GM18867 (cell line): ENCODE results near the gene PTPN12.
"Not testable (repeated sequence)": the region's sequence is repeated elsewhere in the genome, so short reads cannot be mapped to it uniquely, and the experiment has no call there.

Experiments
- ATAC-seq: cut with Tn5 transposase; IDR thresholded peaks from one replicate; pipeline ENCODE4 v1.9.1; 2021; ENCODE audit warnings: mild to moderate bottlenecking, moderate library complexity; ENCODE audit not compliant: unreplicated experiment

Gene PTPN12

DNA sequence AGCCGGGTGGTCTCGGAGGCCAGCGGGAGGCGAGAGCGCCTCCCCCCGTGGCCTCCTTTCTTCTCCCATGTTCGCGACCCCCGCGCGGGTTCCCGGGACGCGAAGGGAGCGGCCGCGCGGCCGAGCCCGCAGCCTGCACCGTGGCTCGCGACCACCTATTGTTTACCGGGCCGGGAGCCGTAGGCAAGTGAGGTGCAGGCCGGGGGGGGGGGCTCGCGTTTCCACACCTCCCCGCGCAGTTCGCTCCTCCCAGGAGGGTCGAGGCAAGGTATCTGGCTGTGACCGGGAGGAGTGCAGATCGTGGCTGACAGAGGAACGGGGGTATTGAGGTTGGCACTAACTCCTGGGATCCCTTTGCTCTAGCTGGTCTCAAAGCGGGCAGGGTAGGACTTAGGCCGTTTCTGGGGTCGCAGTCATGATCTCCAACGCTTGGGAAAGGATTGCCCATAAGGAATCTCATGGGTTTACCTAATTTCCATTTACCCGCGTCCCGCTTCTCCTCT, 734 bp downstream of the PTPN12 start:
- peak; percentile 6 for ATAC-seq

DNA sequence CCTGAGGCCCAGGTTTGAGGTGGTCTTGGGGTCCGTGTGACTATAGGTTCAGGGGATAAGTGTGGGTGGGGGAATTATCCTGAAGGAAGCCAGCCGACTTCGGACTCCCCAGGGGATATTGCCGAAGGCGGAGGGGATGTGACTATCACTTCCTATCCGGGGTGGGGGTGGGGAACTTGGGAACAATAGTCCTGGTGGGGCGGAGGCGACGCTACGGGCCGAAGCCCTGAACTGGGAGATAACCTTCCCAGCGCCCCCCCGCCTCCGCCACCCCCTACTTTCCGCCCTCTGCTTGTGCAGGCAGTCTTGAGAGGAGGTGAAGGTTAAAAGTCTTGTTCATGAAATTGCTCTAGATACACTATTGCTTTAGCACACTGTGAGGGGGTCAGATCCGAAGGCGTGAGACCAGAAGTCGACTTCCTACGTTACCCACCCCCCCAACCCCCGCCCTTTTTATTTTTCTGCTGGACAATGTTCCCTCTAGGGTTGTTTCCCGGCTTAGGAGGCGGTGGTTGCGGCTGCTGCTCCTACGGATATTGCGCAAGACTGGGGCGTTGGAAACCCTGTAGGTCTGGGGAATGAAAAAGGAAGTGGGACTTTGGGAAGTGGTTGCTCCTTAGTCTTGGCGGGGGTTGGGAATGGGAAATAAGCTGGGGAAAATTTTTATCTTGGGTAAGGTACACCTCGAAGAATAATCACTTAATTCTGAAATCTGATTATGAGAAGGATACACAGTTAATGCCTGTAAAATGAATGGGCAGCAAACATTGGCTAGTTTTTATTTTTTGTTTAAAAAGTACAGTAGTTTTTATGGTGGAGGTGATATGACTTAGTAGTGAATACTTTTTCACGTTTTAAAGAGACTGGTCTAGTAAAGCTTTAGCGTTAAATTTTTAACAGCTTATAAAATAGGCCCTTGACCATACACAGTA, 1.5 kb downstream of the PTPN12 start:
- ATAC-seq: no peak

DNA sequence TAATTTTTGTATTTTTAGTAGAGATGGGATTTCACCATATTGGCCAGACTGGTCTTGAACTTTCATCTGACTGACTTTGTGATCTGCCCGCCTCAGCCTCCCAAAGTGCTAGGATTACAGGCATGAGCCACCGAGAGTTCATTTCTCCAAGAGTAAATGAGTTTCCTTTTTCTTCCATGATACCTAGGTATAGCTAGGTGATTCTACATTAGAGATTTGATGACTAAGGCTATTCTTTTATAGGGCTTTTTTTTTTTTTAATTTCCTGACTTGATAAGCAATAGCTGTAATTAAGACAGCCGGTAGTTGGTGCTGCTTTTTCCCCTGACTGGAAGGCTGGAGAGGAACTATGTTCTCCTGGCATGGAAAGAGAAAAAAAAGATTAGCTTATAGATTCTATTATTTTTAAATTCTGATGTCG, 3.3 kb downstream of the PTPN12 start:
- no peak for ATAC-seq

DNA sequence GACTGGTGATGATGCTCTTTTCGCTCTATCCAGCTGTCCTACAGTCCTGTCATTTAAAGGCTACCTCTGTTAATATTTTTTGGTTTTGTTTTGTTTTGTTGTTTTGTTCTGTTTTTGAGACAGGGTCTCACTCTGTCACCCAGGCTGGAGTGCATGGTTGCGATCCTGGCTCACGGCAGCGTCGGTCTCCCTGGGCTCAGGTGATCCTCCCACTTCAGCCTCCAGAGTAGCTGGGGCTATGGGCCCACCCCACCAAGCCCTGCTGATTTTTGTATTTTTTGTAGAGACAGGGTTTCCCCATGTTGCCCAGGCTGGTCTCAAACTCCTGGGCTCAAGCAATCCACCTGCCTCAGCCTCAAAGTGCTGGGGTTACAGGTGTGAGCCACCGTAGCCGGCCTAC, 3.9 kb downstream of the PTPN12 start:
- not testable (repeated sequence) for ATAC-seq

DNA sequence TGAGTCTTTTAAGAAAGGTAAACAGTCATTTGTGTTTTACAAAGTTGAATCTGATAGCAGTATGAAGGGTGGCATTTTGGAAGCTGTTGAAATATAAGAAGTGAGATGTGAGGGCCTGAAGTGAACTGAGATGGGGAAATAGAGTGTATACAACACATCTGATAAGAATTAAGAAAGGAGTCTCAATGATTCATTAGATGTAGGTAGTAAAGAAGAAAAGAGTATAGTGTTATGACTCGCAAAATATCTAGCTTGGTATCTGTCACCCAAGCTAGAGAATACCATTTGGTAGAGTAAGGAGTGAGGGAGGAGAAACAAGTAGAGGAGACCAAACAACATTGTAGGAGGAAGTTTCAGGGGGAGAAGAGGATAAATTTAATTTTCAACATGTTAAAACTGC, 5.3 kb downstream of the PTPN12 start:
- ATAC-seq: no peak

DNA sequence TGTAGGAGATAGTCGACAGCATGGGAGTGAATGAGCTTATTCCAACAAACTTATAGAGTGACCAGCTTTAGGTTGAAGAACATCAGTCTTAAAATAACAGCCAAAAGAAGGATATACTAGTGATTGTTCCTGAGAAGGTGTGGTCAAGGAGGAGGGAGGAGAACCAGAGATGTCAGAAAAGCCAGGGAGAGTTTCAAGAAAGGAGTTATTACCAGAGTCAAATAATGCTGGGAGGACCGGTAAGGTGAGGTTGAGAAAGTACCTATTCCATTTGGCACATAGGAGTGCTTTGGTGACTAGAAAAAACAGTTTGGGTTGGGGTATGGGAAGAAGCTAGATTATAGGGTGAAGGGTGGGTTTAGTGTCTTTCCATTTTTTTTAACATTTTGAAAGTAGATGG, 5.8 kb downstream of the PTPN12 start:
- ATAC-seq: no peak

DNA sequence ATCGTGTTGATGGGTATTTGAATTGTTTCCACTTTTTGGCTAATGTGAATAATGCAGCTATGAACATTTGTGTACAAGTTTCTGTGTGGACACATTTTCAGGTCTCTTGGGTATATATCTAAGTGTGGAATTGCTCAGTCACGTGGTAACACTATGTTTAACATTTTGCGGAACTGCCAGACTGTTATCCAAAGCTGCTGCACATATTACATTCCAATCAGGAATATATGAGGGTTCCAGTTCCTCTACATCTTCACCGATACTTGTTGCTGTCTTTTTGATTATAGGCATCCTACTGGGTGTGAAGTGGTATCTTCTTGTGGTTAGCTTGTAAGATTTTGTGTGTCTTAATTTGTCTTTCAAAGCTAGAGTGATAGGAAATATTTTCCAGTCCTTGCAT, 6.8 kb downstream of the PTPN12 start:
- no peak for ATAC-seq

DNA sequence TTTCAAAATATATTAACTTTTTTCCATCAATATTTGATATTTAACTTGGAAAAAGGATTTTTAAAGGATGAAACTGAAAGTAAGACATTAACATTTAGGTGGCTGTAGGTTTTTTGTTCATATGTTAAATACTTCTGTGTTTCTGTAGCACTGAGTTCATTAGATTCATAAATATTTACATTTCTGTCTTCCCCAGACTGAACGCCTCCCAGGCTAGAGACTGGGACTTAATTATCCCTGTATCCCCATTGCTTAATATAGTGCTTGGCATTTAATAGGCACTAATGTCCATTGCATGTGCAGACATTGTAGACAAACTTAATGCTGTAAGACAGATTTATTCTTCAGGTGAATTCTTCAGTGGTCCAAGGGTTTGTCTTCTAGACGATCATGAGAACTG, 7.4 kb downstream of the PTPN12 start:
- ATAC-seq: no peak

DNA sequence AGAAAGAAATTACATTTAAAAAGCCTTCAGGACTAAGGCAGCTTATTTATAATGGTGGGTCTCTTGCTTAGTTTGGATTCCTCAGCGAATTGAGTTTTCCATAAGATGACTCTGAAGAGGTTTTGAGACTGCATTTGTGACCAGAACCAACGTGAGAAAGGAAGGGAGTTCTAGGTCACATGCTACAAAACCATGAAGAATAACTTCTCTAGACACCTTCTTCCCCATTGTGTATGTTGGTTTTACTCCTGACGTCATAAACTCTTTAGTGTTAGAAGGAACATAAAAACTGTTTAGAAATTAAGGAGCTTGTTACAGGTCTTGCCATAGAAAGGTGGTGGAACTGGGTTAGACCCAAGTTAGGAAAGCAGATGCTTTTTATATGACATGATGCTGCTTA, 11.1 kb downstream of the PTPN12 start:
- ATAC-seq: no peak

DNA sequence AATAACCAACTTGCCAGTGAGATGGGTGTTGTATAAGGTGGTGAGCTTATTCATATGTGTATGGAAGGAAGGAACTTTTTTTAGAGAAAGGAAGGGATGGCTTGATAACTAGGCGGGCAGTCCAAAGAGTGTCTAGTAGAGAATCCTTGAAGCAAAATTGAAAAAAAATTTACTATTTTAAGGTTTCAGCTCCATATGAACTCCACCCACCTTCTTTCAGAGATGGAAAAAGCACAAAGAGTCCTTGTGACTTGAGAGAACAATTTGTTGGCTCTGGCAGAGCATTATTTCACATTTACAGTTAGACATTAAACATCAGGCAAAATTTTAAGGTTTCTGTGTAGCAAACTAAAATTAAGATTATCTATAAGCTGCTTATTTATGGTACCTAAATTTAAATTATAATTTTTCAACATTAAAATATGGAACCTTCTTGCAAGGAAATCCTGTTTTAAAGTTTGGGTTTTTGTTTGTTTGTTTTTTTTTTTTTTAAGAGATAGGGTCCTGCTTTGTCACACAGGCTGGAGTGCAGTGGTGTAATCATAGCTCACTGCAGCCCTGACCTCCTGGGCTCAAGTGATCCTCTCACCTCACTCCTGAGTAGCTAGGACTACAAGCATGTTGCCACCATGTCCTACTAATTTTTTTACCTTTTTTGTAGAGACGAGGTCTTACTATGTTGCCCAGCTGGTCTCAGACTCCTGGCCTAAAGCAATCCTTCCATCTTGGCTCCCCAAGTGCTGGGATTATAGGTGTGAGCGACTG, 12.2 kb downstream of the PTPN12 start:
- no peak for ATAC-seq

DNA sequence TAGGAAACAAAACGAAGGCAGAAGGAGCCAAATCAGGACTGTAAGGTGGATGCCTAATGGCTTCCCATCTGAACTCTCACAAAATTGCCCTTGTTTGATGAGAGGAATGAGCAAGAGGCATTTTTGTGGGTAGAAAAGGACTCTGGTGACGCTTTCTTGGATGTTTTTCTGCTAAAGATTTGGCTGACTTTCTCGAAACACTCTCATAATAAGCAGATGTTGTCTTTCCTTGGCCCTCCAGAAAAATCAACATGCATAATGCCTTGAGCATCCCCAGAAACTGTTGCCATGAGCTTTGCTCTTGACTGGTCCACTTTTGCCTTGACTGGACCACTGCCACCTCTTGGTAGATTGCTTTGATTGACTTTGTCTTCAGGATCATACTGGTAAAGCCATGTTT, 13.5 kb downstream of the PTPN12 start:
- no peak for ATAC-seq

DNA sequence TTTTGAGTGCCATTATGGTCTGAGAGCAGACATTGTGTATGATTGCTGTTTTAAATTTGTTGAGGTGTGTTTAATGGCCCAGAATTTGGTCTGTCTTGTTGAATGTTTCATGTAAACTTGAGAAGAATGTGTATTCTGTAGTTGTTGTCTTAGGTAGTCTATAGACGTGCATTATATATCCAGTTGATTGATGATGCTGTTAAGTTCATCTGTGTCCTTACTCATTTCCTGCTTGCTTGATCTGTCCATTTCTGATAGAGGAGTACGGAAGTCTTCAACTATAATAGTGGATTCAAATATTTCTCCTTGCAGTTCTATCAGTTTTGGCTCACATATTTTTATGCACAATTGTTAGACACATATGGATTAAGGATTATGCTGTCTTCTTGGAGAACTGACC, 16.0 kb downstream of the PTPN12 start:
- ATAC-seq: no peak

DNA sequence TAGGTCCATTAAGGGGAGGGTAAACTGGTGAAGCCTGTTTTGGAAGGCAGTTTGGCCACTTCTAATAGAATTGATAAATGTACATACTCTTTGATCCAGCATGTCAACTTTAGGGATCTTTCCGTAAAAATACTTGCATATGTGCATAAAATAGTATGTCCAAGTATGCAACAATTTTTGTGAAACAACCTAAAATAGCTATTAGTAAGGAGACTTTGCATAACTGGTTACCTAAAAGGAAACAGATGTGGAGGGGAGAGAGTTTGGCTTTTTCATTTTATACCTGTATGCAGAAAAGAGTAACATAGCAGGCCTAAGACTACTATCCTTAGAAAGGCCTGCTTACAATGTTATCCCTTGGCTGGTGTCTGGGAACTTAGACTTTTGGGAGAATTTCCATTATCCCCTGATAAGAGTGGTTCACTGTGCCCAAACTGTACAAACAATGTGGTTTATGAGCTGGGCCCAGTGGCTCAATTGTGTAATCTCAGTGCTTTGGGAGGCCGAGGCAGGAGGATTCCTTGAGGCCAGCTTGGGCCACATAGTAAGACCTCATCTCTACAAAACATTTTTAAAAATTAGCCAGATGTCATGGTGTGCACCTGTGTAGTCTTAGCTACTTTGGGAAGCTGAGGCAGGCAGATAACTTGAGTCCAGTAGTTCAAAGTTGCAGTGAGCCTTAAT, 21.3 kb downstream of the PTPN12 start:
- no peak for ATAC-seq

DNA sequence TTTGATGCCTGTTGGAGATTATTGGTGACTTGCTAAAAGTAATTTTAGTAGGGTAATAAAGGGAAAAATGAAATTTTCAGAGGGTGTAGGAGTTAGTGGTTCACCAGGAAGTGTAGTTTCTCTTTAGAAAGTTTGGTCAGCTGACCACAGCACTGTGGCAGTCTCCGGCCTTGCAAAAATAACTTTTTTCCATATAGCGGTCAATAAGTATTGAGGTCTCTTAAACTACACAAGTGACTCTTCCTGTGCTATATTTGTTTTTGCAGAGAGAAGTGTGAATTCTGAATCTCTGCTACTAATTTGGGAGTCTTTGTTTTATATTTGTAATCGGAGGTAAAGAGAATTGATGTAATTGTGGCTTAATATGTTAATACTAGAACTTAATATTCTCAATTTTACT, 24.3 kb downstream of the PTPN12 start:
- ATAC-seq: peak; percentile 89

DNA sequence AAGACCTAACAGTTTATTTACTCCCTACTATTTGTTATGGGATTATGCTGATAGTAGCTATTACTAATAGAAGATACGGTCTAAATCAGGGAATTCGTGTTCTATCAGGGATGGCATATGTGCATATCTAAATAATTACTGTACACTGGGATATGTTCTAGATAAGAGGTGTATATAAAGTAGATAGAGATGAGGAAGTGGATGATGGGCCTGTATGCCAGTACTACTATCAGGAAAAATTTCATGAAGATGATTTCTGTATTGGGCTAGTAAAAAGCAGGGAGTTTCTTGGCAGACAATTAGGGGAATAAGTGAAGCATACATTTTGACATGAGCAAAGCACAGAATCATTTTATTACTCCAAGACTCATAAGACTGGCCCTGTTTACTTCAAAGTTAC, 26.2 kb downstream of the PTPN12 start:
- no peak for ATAC-seq

DNA sequence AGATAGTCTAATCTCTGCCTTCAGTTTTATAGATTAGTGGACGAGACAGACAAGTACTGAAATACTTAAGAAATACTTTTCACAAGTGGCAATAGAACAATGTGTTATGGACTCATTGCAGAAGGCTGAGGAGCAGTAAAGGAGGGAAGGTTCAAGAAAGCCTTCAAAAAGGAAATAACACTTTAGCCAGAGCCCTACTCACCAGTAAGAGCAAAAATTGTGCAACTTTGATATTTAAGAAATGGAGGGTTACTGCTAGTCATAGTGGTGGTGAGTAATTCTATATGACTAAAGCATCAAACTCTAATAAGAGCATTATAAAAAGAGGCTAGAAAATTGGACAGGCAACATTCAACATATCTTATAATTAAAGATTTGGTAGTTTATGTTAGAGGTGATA, 28.8 kb downstream of the PTPN12 start:
- no peak for ATAC-seq

DNA sequence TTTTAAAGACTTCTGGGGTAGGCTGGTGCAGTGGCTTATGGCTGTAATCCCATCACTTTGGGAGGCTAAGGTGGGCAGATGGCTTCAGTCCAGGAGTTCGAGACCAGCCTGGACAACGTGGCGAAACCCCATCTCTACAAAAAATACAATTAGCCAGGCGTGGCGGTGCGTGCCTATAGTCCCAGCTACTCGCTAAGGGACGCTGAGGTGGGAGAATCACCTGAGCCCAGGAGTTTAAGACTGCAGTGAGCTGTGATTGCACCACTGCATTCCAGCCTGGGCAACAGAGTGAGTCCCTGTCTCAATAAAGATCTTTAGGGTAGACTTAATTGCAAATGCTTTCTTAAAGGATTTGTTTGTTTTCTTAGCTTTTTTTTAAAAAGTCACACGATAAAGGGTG, 29.3 kb downstream of the PTPN12 start:
- ATAC-seq: no peak

DNA sequence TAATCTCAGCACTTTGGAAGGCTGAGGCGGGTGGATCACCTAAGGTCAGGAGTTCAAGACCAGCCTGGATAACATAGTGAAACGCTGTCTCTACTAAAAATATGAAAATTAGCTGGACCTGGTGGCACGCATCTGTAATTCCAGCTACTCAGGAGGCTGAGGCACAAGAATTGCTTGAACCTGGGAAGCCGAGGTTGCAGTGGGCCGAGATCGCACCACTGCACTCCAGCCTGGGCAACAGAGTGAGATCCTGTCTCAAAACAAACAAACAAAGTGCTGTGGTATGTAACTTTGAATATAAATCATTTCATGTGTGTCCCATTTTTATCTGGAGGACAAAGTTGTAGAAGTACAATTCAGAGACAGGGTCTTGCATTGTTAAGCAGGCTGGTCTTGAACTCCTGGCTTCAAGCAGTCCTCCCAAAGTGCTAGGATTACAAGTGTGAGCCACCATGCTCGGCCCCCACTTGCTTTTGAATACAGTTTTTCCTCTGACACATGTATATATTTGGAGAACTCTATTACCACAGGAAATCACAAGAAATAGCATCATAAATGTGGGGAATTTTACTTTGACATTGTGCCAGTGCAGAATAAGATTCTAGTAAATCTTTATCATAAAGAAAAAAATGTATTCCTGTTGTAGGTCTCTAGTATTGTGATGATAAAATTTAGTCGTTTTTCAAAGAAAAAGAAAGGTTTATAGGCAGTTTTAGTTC, 32.6 kb downstream of the PTPN12 start:
- no peak for ATAC-seq

DNA sequence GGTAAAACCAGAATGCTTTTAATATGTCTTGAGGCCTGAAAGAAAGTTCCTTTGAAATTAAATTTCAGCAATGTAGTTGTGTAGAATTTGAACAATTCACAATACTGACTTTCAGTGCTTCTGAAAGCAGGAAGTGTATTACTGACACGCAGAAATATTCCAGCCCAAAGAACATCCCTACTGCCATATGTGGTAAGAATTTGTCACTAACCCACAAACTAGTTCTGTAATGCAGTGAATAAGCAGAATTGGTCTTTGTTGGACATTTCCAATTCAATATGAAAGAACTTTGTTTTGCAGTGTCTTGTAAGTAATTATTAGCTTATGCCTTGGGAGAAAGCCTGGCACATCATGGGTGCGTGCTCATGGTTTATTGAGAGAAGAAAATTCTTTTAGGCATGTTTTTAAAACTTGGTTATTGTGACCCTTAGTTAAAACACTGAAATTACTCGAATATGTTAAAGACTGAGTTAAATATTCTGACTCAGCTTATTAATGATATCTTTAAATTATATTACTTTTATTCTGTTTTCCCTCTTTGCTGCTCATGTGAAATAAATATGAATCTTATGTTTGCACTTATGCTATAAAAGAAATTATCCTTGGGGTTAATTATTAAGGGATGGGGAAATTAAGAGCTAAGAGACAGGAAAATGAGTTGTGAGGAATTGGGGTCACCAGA, 33.4 kb downstream of the PTPN12 start:
- no peak for ATAC-seq

DNA sequence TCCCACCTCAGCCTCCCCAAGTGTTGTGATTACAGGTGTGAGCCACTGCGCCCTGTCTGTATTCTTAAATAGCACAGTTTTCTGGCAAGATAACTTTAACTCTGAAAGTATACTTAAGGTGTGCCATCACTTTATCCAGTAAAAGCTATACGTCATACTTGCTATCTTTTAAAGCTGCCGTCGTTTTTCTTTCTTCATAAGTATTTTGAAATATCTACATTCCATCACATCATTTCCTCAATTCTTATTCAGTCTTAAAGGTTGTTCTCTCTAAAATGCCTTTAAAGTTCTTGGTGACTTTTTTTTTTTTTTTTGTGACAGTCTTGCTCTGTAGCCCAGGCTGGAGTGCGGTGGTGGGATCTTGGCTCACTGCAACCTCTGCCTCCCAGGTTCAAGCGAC, 34.7 kb downstream of the PTPN12 start:
- ATAC-seq: no peak
